ENCODE results near the gene BMPR1B. TPM values are rescaled to one million over a fixed set of nuclear protein-coding genes. Genes with fewer than 3 reads are reported as not detected.
"Not testable (repeated sequence)": the region's sequence is repeated elsewhere in the genome, so short reads cannot be mapped to it uniquely, and the experiment has no call there.

Gene BMPR1B
- total RNA-seq, 1 donor from 2014 or later, result 0.24 TPM

DNA sequence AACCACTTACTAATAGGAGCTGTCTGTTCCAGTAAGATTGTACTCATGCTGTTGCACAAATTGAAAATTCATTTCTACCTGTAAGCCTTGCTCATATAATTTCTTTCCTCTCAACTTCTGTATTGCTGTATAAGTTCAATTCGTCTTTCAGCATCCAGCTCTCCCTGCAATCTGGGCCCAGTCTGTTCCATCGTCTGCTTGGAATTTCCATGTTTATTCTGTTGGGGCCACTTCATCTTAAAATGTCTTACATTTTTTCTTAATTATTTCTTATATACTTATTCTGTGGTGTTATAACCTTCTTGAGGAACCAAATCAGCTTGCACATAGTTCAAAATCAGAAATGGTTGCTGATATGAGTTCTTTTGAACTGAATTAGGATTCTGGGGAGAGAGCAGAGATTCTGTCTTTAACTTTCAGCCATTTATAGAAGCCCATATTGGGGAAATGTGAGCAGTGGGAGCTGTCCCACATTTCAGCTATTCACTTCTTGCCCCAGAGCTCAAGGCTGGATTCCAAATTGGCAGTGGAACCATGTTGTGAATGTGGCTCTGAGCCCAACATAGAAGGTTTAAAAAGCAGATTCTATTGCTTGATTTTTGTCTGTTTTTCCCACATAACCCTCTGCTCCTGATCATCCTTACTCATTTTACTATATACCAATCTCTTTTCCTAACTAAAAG, 291.9 kb downstream of the BMPR1B start:
- no peak for ATAC-seq

DNA sequence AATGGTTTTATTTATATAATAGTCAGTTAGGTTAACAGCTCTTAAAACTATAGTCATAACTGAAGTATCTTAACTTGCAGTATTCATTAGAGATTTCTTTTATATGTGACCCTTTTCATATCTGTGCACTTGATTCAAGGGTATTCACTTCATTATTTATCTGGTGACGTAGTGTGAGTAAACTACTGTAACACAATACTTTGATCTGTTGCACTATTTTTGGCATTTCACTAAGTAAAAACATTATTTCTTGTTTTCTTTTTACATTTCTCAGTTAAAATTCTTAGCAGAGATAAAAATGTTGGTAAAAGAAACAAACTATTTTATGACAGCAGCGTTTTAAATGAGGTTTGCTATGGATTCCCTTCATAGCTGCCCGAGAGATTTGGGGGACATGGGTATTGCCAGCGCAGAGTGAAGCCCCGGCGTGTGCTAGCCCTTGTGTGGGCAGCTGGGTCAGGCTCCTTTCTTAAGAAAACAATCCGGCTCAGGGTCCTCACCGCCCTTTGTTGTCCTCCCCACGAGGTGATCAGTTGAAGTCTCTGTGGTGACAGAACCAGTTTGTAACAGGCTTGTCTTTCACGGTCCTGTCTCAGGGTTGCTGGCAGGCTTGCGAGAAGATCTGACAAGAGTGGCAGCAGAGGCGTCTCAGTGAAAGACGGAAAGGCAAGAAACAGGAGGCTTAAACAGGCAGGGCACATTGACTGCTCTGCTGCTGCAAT, 293.4 kb downstream of the BMPR1B start:
- no peak for ATAC-seq

DNA sequence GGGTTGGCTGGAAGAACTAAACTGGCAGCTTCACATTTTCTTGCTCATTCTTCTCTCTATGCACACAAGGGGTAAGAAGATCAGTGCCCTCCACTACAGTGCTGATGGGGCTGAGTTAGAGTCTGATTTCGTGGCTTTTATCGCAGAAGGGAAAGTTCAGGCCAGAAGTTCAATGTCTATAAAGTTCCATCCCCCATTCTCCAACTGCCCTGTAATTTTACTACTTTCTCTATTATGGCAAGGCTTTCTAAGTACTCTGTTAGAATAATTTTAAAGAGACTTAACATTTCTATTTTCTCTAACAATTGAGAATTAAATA, 293.9 kb downstream of the BMPR1B start:
- no peak for ATAC-seq

DNA sequence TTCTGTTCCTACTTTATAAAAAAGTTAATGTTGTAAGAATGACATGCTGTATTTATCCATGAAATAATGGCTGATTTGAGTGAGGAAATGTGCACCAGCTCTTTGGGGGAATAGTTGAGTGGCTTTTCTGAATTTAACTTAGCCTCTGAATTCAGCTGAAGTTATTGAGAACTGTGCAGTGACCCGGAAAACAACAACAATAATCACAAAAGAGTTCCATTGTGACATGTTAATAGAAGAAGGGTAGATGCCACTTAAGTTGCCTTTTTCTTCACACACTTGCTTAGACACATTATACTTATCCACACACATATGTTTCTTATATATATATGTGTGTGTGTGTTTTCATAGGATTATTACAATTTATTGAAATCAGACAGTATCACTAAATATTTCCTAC, 301.2 kb downstream of the BMPR1B start:
- ATAC-seq, result no peak

DNA sequence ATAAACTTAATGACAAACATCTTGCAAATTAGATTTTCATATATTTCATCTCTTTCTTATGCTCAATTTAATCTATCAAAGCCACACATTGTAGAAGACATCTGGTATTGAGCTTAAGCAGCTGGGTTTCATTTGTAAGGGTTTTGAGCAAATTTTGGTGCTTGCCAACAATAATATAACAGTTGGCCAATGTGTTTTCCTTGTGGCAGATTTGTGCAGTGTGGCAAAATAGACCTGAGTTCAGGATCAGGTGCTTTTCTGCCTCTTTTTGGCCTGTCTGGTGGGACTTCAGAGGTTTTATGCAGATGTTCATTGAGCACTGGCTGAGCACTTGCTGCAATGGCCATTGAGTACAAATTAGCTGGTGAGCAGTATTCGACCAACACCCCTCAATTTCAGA, 301.9 kb downstream of the BMPR1B start:
- no peak for ATAC-seq

DNA sequence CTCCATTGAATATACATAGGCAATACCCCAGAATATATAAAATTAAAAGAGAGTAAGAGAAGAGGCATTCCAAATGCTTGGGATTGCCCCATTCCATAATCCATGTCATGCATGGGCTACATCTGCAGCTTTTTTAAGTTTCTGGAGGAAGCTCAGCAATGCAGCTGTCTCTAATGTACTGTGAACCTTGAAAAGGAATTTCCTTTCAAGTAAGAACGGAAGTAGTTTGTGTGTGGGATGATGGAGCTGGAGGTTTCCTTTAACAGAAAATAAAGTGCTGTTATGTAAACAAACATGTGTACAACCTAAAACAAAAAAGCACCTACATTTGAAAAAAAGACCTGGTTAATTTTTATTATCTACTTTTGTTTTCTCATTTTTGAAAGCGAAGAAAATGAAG, 303.5 kb downstream of the BMPR1B start:
- ATAC-seq, result no peak

DNA sequence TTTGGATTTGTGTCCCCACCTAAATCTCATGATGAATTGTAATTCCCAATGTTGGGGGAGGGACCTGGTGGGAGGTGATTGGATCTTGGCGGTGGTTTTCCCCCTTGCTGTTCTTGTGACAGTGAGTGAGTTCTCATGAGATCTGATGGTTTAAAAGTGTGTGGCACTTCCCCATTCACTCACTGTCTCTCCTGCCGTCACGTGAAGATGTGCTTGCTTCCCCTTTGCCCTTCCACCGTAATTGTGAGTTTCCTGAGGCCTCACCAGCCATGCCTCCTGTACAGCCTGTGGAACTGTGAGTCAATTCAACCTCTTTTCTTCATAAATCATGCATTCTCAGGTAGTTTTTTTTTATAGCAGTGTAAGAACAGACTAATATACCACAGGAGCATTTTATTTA, 304.0 kb downstream of the BMPR1B start:
- not testable (repeated sequence) for ATAC-seq

DNA sequence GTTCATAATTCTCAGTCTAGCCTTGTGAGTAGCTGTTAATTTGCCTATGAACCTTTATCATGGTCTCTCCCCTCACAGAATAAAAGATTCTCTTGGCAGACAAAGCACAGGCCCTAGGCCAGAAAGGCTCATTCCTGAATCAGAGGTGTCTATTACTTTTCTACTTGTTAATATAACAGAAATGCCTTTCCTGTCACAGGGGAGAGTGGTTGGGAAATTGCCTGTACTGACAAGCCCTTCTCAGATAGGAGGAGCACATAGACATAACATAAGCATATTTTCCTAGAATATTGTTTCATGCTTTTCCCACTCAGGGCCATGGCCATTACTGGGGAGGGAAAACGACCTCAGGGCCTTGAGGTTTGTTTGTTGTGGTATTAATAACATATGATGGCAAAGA, 308.3 kb downstream of the BMPR1B start:
- no peak for ATAC-seq

DNA sequence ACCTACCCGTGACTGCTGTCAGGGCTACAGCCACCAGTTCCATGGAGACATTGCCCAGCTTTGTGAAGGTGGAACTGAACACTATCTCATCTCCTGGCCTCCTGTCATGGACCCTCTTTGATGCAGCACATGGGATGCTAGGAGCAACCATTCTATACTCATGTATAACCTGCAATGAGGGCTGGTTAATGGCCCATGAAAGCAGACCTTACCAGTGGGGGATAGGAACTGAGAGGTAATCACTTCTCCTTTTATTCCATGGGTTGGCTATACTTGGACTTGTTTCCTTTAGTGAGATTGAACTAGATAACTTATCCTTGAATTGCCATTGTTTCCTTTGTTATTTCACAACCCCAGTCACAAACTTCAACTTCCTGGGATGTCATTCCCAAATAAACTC, 310.6 kb downstream of the BMPR1B start:
- no peak for ATAC-seq

DNA sequence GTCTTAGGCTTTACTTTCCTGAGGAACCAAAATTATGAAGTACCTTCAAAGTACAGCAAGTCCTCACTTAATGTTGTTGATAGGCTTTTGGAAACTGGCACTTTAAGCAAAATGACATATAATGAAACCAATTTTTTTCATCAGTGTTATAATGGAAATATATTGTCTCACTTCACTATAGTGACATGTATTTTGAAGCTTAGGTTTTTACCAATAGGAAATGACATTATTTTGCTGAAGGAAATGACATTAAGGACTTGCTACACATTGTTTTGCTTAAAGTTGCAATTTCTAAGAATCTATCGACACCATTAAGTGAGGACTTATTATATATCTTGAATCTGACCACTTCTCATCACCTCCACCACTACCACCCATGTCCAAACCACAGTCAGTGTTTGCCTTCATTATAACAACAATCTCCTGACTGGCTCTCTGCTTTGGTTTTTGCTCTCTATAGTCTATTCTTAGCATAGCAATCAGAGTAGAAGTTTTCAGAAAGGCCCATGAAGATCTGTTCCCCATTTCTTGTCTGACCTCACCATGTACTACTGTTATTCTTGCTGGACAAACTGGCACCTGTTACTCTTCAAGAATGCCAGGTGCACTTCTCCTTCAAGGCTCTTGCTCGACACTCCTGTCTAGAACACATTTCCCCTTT, 311.2 kb downstream of the BMPR1B start:
- ATAC-seq, result no peak

DNA sequence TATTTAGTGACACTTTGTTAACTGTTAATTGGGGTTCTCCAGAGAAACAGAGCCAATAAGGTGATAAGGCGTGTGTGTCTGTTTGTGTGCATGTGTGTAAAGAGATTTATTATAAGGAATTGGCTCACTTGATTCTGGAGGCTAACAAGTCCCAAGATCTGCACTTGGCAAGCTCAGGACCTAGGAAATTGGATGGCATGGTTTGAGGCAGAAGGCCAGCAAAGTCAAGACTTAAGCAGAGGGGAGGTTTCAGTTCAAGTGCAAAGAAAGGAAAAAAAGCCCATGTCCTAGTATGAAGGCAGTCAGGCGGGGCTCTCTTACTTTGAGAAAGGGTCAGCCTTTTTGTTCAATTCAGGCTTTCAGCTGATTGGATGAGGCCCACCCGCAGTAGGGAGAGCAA, 314.1 kb downstream of the BMPR1B start:
- ATAC-seq, result no peak

DNA sequence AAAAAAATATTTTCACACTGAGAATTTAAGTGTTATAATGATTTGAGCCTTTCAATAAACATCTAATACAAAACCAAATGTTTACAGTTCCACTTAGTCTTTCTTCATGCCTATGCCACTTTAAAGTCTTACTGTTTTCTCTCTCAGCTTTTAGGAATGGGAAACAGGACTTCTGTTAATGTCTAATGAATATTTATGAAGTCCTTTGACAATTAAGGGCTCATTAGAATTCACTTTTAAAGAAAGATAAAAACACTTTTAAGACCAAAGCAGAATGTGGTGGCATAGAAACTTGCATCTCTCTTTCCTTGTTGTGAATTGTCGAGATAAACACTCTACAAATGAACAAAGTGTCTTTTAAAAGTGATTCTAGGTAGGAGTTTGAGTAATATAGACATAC, 315.9 kb downstream of the BMPR1B start:
- no peak for ATAC-seq

DNA sequence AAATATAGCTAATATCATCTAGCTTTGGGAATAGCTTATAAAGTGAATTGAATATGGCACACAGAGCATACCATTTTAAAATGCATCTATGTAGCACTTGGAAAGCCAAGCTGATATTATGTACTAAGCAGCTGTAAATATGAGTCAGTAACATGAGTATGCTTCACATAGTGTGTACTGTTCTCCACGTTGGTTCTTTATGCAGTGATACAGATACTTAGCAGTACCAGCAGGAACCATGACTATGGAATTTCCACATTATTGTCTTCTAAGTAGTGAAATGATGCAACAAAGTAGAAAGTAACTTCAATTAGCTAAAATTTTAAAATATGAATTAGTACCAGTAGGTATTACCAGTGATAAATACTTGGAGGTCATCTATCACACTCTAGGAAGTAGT, 320.1 kb downstream of the BMPR1B start:
- no peak for ATAC-seq

DNA sequence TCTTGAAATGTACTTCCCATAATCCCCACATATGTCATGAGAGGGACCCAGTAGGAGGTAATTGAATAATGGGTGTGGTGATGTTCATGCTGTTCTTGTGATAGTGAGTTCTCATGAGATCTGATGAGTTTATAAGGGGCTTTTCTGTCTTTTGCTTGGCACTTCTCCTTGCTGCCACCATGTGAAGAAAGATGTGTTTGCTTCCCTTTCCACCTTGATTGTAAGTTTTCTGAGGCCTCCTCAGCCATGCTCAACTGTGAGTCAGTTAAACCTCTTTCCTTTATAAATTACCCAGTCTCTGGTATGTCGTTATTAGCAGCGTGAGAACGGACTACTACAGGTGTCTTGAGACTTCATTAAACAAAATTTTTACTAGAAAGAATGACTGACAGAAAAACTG, 323.2 kb downstream of the BMPR1B start:
- no peak for ATAC-seq

DNA sequence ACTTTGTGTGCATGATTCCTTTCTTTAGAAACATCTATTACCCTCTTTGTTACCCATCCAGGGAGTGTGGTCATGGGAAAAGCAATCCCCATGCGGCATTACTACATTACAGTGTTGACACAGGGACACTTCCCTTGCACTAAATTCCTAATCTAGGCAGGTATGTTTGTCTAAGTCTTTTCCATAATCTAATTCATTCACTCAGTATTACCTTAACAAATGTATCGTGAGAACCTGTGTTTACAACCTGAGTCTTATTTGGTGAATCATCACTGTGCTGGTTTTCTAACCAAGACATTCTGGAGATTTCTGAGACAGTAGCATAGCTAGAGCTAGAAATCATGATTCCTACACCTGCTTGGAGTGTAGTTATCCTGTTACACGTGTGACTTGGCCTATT, 326.8 kb downstream of the BMPR1B start:
- ATAC-seq, result peak; percentile 78

DNA sequence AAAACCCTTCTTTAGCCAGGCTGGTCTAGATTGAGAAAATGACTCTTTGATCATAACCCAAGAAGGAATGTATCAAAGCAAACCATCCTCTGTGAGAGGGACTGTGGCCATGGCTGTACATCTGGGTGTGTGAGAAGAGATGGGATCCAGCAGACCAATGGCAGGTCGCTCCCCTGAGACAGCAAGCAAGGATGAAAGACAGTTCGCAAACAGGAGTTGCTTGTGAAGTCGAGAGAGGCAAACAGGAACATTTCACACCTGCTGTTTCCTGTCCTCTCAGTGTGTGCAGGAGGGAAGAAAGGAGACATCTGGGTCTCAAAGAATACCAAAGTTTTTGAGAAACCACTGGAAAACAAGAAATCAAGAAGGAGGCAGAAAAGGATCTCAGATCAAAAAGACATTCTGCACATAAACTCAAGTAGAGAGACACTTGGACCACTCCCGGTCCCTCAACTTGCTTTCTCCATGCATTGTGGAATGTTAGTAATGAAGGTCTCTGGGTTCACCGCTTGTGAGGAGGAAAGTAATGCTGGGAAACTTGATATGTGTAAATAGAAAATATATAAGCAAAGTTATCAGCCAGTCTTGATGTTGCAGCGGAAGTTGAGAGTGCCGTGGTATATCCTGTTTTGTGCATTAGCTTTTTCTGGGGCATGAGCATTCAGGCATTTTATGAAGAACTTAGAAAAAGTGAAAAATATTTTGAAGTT, 327.5 kb downstream of the BMPR1B start:
- no peak for ATAC-seq

DNA sequence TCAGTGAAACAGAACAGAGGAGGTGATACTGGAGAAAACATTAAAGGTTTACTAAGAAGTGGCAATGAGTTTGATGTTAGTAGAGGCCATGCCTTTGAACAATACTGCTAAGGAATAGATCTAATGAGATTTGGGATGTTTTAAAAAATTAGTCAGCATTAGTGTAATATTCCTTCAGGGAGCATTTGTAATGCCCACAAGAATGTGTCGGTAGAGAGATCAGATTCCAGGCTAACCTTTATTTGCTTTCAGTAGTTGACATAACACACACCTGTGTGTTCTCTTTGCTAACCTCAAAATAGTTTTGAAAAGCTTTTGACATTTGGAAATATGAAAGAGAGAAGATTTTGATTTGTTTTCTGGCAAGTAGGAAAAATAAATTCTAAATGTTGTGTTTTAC, 328.8 kb downstream of the BMPR1B start:
- ATAC-seq, result no peak

DNA sequence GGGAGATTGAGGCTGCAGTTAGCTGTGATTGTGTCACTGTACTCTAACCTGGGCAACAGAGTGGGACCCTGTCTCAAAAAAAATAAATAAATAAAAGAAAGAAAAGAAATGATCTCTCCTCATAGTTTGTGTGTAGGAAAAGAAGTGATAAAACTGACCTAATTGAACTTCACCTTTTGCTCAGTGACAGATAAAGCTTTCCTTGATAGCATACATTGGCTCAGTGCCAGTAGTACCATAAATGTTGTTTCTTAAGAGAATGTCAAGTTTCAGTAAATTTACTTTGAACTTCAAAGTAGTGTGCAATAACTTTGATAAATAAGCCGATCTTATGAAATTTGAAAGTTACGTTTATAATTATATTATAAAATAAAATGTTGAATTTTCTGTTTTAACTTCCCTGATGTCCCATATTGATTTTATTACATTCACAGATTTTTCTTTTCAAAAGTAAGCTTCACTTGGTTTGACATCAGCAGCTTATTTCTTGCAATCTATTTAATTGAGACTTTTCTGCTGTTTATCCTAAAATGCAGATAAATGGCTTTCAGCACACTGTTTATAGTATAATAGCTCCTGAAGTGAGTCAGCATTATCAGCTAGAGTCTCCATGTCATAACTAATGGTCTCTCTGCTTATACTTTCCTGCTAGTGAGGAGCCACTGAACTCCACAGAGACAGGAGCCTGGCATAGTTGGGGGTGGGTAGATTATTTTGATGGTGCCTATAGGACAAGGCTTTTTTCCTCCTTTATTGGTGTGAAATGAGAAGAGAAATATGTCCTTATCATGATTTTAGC, 330.1 kb downstream of the BMPR1B start:
- ATAC-seq, result no peak

DNA sequence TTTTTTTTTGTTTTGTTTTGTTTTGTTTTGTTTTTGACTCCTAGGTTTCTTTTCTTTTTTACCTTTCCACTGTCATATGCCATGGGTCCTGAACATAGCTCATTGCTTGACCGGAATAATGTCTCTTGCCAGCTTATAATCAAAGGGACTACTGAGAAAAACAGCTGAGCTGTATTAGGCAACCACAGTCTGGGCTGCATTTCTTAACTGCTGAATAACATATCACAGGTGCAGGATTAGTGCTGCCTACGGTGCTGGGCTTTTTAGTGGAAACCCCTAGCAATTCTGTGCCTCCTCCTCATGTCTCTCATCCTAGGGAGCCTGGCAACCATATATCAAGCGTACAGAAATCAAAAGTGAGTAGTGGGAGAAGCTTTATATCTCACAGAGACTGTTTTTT, 333.5 kb downstream of the BMPR1B start:
- no peak for ATAC-seq

DNA sequence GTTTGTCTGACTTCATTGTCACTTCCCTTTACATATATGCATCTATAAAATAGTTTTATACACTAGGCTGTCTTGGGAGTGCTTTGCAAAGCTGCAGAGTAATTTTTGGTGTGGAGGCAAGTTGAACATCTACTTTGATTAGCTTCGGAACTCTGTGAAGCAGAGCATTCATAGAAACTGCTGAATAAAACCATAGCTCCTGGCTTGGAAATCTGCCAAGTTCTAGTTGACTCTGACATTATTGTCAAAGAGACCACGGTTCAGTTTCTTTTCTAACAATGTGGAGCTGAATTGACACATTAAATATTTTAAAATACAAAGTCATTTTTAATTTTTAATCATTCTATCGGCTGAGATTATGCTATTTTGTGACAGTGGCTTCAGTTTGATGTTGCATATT, 335.0 kb downstream of the BMPR1B start:
- no peak for ATAC-seq

DNA sequence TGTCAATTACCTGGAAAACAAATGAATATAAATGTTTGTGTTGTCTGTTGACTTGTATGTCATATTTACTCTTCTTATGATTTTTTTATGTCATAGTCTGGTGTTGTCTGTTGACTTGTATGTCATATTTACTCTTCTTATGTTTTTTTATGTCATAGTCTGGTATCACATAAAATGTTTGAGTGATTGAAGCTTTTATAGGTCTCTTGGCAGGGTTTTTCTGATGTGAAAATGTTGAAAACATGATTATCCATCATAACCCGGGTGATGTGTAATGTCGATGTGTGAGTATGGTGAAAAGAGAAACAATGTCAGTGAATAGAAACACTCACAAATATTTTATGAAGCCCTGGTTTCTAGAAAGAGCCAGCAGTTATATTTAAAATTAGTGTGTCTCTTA, 335.7 kb downstream of the BMPR1B start:
- no peak for ATAC-seq

Data from esophagus mucosa (tissue), 1 donor.